Measurements from ENCODE around the gene TMIE. TPM values are rescaled to one million over a fixed set of nuclear protein-coding genes. Genes with fewer than 3 reads are reported as not detected.
"Not testable (repeated sequence)": the region's sequence is repeated elsewhere in the genome, so short reads cannot be mapped to it uniquely, and the experiment has no call there.

Gene TMIE
- polyA plus RNA-seq, 5 donors = 0.63 to 0.85 (median 0.73) TPM

- DNase-seq = no peak
Observed at GRCh38 chr3:46684891-46685290, 16.3 kb upstream of the TMIE start.

- DNase-seq = no peak
Observed at GRCh38 chr3:46685446-46685845, 15.7 kb upstream of the TMIE start.

- no peak for DNase-seq
Observed at GRCh38 chr3:46690798-46691197, 10.4 kb upstream of the TMIE start.

GRCh38 chr3:46692566-46692990 lies 8.6 kb upstream of the TMIE start:
- no peak for DNase-seq

GRCh38 chr3:46693038-46693891 lies 7.9 kb upstream of the TMIE start, which contains the start of gene ALS2CL:
ALS2CL (minus strand) TSS chr3:46693679; CDS start chr3:46689440, 4,239 bp downstream.
- no peak for DNase-seq

GRCh38 chr3:46693892-46694226 lies 7.3 kb upstream of the TMIE start:
- DNase-seq = no peak

GRCh38 chr3:46694520-46694919 lies 6.7 kb upstream of the TMIE start:
- no peak for DNase-seq

- DNase-seq = no peak
Observed at GRCh38 chr3:46695177-46695961, 5.8 kb upstream of the TMIE start.

- DNase-seq = no peak
Observed at GRCh38 chr3:46695962-46696894, 5.0 kb upstream of the TMIE start.

- DNase-seq = no peak
Observed at GRCh38 chr3:46699676-46700523, 1.3 kb upstream of the TMIE start.

GRCh38 chr3:46700772-46701171 lies 420 bp upstream of the TMIE start:
- no peak for DNase-seq

- DNase-seq = no peak
Observed at GRCh38 chr3:46702246-46703012, 1.2 kb downstream of the TMIE start.

GRCh38 chr3:46703013-46703520 lies 1.9 kb downstream of the TMIE start:
- no peak for DNase-seq

GRCh38 chr3:46704346-46704745 lies 3.2 kb downstream of the TMIE start:
- not testable (repeated sequence) for DNase-seq

GRCh38 chr3:46705022-46705530 lies 3.9 kb downstream of the TMIE start:
- DNase-seq = peak; percentile 55 to 72

GRCh38 chr3:46705751-46706552 lies 4.8 kb downstream of the TMIE start:
- no peak for DNase-seq

- DNase-seq = no peak
Observed at GRCh38 chr3:46706771-46707582, 5.8 kb downstream of the TMIE start.

- no peak for DNase-seq
Observed at GRCh38 chr3:46707601-46708011, 6.4 kb downstream of the TMIE start.

Data from right lung (tissue), 5 donors.